Activated naive CD4-positive, alpha-beta T cell treated with anti-CD3 and anti-CD28 coated beads, Interleukin-2, amount 50 U/mL, for 72 hours (primary cell): ENCODE data around the gene VILL. TPM values are rescaled to one million over a fixed set of nuclear protein-coding genes. Genes with fewer than 3 reads are reported as not detected.
A peak's percentile ranks its signal among the peaks of the same experiment; 100 is the strongest.
"Not testable (repeated sequence)": the region's sequence is repeated elsewhere in the genome, so short reads cannot be mapped to it uniquely, and the experiment has no call there.

ENCODE experiments used
- ATAC-seq, 2 donors: fragments of 150-1000 bp; cut with Tn5 transposase; 2 replicates each; pipeline ENCODE4 v1.10.0; 2021; ENCODE audit warnings: mild to moderate bottlenecking in 2 of 2, moderate library complexity in 2 of 2
- DNase-seq, 2 donors: peaks; one replicate each; pipeline ENCODE4 v3.0.0; 2021 to 2022; ENCODE audit warnings: low spot score in 2 of 2
- H3K27ac Mint-ChIP-seq, 2 donors: one replicate each; pipeline ENCODE4 v1.8.0; 2022; ENCODE audit warnings: mild to moderate bottlenecking in 2 of 2, mixed read lengths in 2 of 2
- H3K36me3 Mint-ChIP-seq, 2 donors: one replicate each; pipeline ENCODE4 v1.8.0; 2022; ENCODE audit warnings: mixed read lengths in 2 of 2
- H3K9me3 Mint-ChIP-seq, 2 donors: one replicate each; pipeline ENCODE4 v1.8.0; 2022; ENCODE audit warnings: mixed read lengths in 2 of 2
- total RNA-seq, 2 donors: library from RNA; stranded (reverse); gene quantifications; one replicate each; pipeline ENCODE4 v1.2.3, GENCODE V29; 2022

VILL gene
- total RNA-seq, 2 donors from 2014 or later: 13.2 to 13.8 TPM

- no peaks in the 10 kb centered on the region for H3K36me3 Mint-ChIP-seq
- peak; percentile 95 to 98 for ATAC-seq
- DNase-seq: peak in 1 of 2 donors; percentile 72
- peak overlapping the region; percentile 15 to 75 for H3K27ac Mint-ChIP-seq
- no peaks in the 10 kb centered on the region for H3K9me3 Mint-ChIP-seq
Observed at GRCh38 chr3:37974121-37975083, 16.2 kb upstream of the VILL start.

GRCh38 chr3:37979541-37980461, 10.8 kb upstream of the VILL start:
- Mint-ChIP-seq H3K36me3 (no peaks in the 10 kb centered on the region), H3K9me3 (no peaks in the 10 kb centered on the region), H3K27ac (no peak overlapping the region)
- DNase-seq: no peak
- ATAC-seq: no peak

- no peak for ATAC-seq
- no peak for DNase-seq
- Mint-ChIP-seq H3K36me3 (no peaks in the 10 kb centered on the region), H3K9me3 (no peaks in the 10 kb centered on the region), H3K27ac (no peak overlapping the region)
Observed at GRCh38 chr3:37980462-37981347, 9.9 kb upstream of the VILL start.

- ATAC-seq: no peak
- H3K36me3 Mint-ChIP-seq: no peaks in the 10 kb centered on the region
- no peaks in the 10 kb centered on the region for H3K9me3 Mint-ChIP-seq
- H3K27ac Mint-ChIP-seq: no peak overlapping the region
- DNase-seq: no peak
Observed at GRCh38 chr3:37981348-37981664, 9.3 kb upstream of the VILL start.

- no peaks in the 10 kb centered on the region for H3K9me3 Mint-ChIP-seq
- ATAC-seq (no peak), DNase-seq (no peak)
- no peaks in the 10 kb centered on the region for H3K36me3 Mint-ChIP-seq
- no peak overlapping the region for H3K27ac Mint-ChIP-seq
Observed at GRCh38 chr3:37982331-37982730, 8.3 kb upstream of the VILL start.

GRCh38 chr3:37984051-37984450, 6.5 kb upstream of the VILL start:
- DNase-seq: no peak
- H3K27ac Mint-ChIP-seq: no peak overlapping the region
- H3K9me3 Mint-ChIP-seq: no peaks in the 10 kb centered on the region
- no peak for ATAC-seq
- no peaks in the 10 kb centered on the region for H3K36me3 Mint-ChIP-seq

GRCh38 chr3:37984596-37984995, 6.0 kb upstream of the VILL start:
- DNase-seq (no peak), ATAC-seq (no peak)
- H3K9me3 Mint-ChIP-seq: no peaks in the 10 kb centered on the region
- H3K27ac Mint-ChIP-seq: peak overlapping the region in 1 of 2 donors; percentile 77
- H3K36me3 Mint-ChIP-seq: no peaks in the 10 kb centered on the region

GRCh38 chr3:37985637-37986320, 4.8 kb upstream of the VILL start:
- no peak for ATAC-seq
- H3K9me3 Mint-ChIP-seq: no peaks in the 10 kb centered on the region
- peak in 1 of 2 donors; percentile 28 for DNase-seq
- peak overlapping the region in 1 of 2 donors; percentile 27 for H3K27ac Mint-ChIP-seq
- no peaks in the 10 kb centered on the region for H3K36me3 Mint-ChIP-seq

GRCh38 chr3:37986479-37987314, 3.9 kb upstream of the VILL start:
- no peak for ATAC-seq
- peak in 1 of 2 donors; percentile 49 for DNase-seq
- H3K9me3 Mint-ChIP-seq: no peaks in the 10 kb centered on the region
- no peaks in the 10 kb centered on the region for H3K36me3 Mint-ChIP-seq
- H3K27ac Mint-ChIP-seq: no peak overlapping the region

GRCh38 chr3:37987315-37987697, 3.3 kb upstream of the VILL start:
- H3K36me3 Mint-ChIP-seq: no peaks in the 10 kb centered on the region
- H3K27ac Mint-ChIP-seq: no peak overlapping the region
- ATAC-seq: no peak
- H3K9me3 Mint-ChIP-seq: no peaks in the 10 kb centered on the region
- DNase-seq: no peak

GRCh38 chr3:37987751-37988179, 2.8 kb upstream of the VILL start:
- Mint-ChIP-seq H3K9me3 (no peaks in the 10 kb centered on the region), H3K36me3 (no peaks in the 10 kb centered on the region), H3K27ac (peak overlapping the region in 1 of 2 donors; percentile 62)
- ATAC-seq (no peak), DNase-seq (peak in 1 of 2 donors; percentile 43)

- DNase-seq, H3K36me3 Mint-ChIP-seq, H3K9me3 Mint-ChIP-seq, H3K27ac Mint-ChIP-seq, ATAC-seq: not testable (repeated sequence)
Observed at GRCh38 chr3:37988376-37988775, 2.2 kb upstream of the VILL start.

GRCh38 chr3:37988931-37989525, 1.6 kb upstream of the VILL start:
- H3K27ac Mint-ChIP-seq: peak overlapping the region in 1 of 2 donors; percentile 55
- no peaks in the 10 kb centered on the region for H3K36me3 Mint-ChIP-seq
- no peak for ATAC-seq
- DNase-seq: peak in 1 of 2 donors; percentile 47
- no peaks in the 10 kb centered on the region for H3K9me3 Mint-ChIP-seq

GRCh38 chr3:37989821-37990480, 635 bp upstream of the VILL start:
- Mint-ChIP-seq H3K27ac (peak overlapping the region in 1 of 2 donors; percentile 55), H3K36me3 (no peaks in the 10 kb centered on the region), H3K9me3 (no peaks in the 10 kb centered on the region)
- ATAC-seq (no peak), DNase-seq (peak in 1 of 2 donors; percentile 37)
